Suprapubic skin (tissue), 4 donors: ENCODE measurements around the gene SLC7A9.

Experiments used
- CTCF ChIP-seq, 2 donors: fragments of 200-600 bp in 1 of 2; fragments of 450-650 bp in 1 of 2; sonication (generic) in 1 of 2; IDR thresholded peaks; one replicate each; pipeline ENCODE4 v1.5.1; 2016 to 2019; ENCODE audit warnings: antibody characterized with exemption in 2 of 2, mild to moderate bottlenecking in 1 of 2, moderate library complexity in 1 of 2
- POLR2A ChIP-seq, 2 donors: fragments of 450-650 bp; IDR thresholded peaks; one replicate each; pipeline ENCODE4 v1.6.1; 2017; ENCODE audit warnings: antibody characterized with exemption in 2 of 2, mild to moderate bottlenecking in 2 of 2, moderate library complexity in 2 of 2
- POLR2AphosphoS5 ChIP-seq, 3 donors: sonication (generic); formaldehyde crosslinking; IDR thresholded peaks; one replicate each; pipeline ENCODE4 v1.6.1; 2017; ENCODE audit warnings: antibody characterized with exemption in 3 of 3

- TF ChIP-seq CTCF (IDR thresholded peaks at IDR 0.05) (no peak), POLR2A (IDR thresholded peaks at IDR 0.05) (no peak), POLR2AphosphoS5 (IDR thresholded peaks at IDR 0.05) (no peak)
Measured at GRCh38 chr19:32876919-32877285, 7.3 kb upstream of the SLC7A9 start.
